Measurements from ENCODE around the gene DNLZ.

Gene DNLZ

DNA sequence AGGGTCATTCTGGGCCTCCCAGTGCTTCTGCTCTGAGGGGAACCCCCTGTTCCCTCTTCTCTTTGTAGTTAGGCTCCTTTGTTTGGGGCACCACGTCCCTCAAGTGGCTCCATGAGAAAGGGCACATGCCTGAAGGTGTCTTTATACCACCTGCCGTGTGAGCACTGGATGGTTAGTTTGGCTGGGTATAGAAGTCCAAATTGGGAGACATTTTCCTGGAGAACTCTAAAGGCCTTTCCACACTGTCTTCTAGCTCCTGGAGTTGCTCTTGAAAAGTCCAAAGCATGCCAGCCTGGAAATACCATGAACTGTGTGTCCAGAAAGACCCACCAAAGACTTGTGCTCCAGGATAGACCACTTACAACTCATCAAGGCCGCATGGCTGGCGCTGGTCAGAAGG is 48.6 kb downstream of the DNLZ start:
- no peak for DNase-seq

DNA sequence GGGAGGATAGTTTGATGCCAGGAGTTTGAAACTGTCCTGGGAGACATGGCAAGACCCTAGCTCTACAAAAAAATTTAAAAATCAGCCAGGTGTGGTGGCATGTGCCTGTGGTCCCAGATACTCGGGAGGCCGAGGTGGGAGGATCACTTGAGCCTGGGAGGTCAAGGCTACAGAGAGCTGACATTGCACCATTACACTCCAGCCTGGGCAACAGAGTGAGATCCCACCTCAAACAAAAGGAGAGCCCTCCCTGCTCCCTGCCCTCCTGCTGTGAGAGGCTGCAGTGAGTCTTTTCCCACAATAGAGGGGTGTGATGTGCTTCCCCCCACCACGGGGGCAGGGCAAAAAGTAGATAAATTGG is 49.5 kb downstream of the DNLZ start:
- DNase-seq, result no peak

DNA sequence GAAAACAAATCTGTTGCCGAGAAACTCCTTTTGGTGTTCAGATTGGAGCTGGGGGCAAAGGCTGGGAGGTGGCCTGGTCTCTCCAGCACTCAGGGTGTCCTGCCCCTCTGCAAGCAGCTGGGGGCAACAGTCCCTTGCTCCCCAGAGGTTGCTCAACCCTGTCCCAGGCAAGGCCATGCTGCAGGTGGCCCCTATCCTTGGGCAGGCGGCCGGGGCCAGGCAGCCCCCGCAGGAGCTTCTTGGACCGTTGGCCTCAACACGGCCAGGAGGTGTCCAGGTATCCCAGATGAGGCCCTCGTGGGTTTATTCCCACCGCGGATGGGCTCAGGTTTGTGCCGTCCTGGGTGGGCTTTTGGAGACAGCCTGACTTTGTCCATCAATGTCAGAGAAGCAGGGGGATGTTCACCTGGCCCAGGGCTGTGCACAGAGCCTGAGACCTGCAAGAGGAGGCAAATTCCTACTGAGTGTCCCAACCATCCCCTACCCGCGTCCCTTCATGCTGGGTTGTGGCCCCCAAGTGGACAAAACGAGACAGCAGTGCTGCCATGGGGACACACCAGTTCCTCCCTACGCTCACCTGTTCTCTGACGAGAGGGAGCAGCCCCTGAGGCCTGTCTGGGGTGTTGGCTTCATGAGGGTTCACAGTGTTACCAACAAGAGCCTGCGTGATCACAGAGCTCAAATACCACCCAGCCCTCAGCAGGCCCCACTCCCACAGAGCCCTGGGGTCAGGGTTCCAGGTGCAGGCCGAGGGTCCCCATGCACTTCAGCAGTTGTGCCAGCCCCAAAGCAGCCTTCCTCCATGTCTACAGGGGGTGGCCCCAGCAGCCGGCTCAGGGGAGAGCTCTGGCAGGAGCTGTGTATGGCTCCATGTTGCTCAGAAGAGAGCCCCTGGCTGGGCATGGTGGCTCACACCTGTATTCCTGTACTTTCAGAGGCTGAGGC is 50.2 kb downstream of the DNLZ start:
- DNase-seq, result no peak

DNA sequence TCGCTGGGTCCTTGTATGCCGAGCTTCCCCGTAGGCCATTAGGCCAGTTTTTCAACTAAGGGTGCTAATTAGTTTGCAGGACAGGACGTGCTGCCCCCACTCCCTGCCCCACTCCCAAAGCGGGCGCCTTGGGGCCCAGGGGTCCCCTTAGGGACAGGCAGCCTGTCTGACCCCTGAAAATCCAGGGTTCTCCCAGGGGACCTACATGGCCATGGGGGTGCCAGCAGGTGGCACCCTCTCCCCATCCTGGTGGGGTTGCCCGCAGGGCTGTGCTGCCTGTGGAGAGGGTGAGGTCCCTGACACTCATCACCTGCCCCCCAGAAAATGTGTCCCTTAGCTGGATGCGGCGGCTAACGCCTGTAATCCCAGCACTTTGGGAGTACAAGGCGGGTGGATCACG is 51.1 kb downstream of the DNLZ start:
- no peak for DNase-seq

DNA sequence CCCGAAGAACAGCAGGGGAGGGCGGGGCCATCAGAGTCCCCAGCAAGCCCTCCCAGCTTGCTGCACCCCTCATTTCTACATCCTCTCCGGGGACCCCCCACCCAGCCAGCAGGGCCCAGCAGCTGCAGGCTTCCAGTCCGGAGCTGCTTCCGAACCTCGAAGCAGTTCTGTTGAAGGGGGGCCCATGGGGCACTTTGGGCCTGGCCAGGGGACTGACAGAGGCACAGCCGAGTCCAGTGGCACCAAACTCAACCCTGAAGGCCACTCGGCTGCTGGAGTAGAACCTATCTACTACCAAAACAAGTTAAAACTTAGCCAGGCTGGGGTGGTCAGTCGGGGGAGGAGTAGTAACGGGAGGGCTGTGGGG is 51.6 kb downstream of the DNLZ start:
- DNase-seq, result no peak

DNA sequence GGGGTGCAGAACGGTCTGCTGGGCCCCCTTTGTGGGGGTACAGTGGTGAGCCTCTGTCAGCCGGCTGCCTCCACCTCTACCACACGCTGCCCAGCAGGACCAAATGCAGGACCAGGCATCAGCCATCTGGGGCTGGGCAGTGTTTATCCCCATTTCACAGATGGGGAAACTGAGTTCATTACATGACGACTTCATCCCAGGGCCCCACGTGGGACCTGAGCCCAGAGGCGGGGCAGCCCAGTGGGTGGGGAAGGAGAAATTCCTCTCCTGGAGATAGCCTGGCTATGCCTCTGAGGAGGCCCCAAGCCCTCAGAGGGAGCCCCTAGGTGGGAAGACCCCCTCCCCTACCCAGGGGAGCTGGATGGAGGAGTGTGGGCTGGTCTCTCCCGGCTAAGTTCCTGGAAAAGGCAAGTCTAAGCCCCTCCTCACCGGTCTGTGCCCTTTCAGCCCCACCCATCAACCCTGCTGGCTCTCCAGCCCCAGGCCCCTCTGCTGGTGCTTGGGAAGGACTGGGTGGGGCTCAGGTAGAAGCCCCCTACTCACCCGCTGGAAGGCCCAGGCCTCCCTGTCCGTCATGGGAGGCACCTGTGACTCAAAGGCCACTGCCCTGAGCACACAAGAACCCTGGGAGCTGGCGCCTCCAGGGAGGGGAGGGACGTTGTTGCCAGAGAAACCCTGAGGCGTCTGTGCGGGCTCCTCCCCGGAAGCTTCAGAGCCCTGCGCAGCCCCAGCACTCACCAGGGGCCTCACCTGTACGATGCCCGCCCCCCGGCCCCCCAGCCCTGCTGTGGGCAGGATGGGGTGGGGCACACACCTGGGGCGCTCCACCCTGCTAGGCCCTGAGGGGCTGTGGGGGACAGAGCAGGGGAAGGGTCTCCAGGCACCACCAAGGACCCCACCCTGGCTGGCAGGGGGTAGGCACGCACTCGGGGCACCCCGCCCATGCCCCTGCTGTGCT is 52.2 kb downstream of the DNLZ start:
- DNase-seq, result no peak

DNA sequence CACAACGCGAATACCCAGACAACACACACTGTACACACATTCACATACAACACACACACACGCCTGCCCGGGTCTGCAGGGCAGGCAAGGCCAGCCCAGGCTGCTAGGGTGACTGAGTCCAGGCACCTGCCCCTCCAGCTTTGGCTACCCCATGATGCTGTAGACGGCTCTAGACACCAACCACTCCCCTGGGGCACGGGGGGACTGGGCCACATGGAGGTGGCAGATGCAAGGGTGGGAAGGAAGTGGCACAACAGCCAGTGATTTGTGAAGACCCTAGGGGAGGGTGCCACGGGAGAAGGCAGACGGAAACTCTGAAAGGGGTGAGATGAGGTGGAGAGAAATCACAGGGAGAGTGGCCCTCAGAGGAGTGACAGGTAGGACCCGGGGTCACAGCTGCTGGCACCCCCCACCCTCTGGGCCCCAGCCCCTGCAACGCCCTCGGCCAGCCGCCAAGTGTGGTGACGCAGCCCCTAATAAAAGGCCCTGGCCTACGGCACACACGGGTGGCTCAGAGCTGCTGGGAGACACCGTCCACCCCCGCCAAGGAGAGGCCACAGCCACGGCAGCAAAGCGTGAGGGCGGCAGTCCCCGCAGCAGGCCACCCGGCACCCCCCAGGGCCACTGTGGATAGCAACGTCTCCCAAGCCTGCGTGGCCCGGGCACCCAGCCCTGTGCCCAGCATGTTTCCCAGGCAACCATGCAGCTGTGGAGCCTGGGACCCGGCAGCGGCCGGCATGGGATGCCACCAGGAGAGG is 53.1 kb downstream of the DNLZ start:
- no peak for DNase-seq

DNA sequence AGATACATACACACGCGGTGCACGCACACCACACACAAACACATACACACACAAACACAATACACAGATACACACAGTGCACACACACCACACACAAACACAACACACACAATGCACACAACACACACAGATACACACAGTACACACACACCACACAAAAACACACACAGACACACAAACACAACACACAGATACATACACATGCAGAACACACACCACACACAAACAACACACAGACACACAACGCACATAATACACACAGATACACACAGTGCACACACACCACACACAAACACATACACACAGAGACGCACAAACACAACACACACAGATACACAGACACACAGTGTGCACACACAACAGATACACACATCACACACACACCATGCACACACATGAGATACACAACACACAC is 53.7 kb downstream of the DNLZ start:
- DNase-seq, result no peak
